ENCODE data around the gene FAM110C.

Gene FAM110C

DNA sequence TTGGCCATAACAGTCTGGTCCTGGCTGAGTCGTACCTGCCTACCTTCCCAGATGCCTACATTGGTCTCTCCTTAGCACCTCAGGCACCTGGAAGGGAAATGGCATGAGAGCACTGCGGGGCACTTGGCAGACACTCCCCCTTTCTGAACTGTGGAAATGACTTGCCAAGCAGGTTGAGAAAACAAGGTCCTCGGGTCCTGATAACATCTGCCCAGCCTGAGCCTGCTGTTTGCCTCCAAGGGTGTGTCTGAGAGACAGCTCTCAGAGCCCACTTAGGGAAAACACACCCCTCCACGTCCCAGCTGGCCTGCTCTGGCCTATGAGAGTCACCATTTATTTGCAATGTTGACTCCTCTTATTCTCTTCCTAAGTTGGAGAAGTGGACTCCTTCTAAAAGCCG, 10.5 kb downstream of the FAM110C start:
- no peak for TF ChIP-seq SIN3A (IDR thresholded peaks at IDR 0.05; ENCODE audit: borderline replicate concordance, insufficient read depth, low read length)
- no peak for TF ChIP-seq TAF1 (IDR thresholded peaks at IDR 0.05; ENCODE audit: borderline replicate concordance, insufficient read depth, low read length)
- no peak for TF ChIP-seq POLR2AphosphoS5 (IDR thresholded peaks at IDR 0.05; ENCODE audit: low read depth, low read length)
- TF ChIP-seq, protein P1, sequence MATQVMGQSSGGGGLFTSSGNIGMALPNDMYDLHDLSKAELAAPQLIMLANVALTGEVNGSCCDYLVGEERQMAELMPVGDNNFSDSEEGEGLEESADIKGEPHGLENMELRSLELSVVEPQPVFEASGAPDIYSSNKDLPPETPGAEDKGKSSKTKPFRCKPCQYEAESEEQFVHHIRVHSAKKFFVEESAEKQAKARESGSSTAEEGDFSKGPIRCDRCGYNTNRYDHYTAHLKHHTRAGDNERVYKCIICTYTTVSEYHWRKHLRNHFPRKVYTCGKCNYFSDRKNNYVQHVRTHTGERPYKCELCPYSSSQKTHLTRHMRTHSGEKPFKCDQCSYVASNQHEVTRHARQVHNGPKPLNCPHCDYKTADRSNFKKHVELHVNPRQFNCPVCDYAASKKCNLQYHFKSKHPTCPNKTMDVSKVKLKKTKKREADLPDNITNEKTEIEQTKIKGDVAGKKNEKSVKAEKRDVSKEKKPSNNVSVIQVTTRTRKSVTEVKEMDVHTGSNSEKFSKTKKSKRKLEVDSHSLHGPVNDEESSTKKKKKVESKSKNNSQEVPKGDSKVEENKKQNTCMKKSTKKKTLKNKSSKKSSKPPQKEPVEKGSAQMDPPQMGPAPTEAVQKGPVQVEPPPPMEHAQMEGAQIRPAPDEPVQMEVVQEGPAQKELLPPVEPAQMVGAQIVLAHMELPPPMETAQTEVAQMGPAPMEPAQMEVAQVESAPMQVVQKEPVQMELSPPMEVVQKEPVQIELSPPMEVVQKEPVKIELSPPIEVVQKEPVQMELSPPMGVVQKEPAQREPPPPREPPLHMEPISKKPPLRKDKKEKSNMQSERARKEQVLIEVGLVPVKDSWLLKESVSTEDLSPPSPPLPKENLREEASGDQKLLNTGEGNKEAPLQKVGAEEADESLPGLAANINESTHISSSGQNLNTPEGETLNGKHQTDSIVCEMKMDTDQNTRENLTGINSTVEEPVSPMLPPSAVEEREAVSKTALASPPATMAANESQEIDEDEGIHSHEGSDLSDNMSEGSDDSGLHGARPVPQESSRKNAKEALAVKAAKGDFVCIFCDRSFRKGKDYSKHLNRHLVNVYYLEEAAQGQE (IDR thresholded peaks at IDR 0.05; ENCODE audit: insufficient read depth in 1 of 2, low read depth in 2 of 2, low read length in 2 of 2): no peak
- TF ChIP-seq FOXP2 (optimal IDR thresholded peaks at IDR 0.05; ENCODE audit: borderline replicate concordance, extremely low read depth, extremely low read length, insufficient read depth): no peak

DNA sequence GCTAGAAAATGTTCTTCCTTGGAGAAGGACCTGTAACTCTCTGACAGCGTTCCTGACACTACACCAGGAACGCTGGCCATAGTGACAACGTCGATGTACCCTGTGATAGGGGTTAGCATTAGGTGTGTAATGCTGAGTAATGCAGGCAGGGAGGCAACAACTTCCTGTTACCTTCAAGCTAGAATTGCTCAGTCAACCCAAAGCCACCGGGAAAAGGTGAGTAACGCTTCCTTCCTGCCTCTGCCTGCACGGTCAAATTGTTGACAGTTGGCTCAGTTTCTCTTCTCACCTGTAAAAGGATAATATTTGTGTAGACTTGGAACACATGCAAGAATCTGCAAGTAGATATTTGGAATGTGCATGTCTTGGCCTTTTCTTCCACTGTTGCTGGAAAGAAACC, 12.7 kb downstream of the FAM110C start:
- TF ChIP-seq TAF1 (IDR thresholded peaks at IDR 0.05; ENCODE audit: borderline replicate concordance, insufficient read depth, low read length): no peak
- no peak for TF ChIP-seq POLR2AphosphoS5 (IDR thresholded peaks at IDR 0.05; ENCODE audit: low read depth, low read length)
- TF ChIP-seq FOXP2 (optimal IDR thresholded peaks at IDR 0.05; ENCODE audit: borderline replicate concordance, extremely low read depth, extremely low read length, insufficient read depth): no peak
- TF ChIP-seq SIN3A (IDR thresholded peaks at IDR 0.05; ENCODE audit: borderline replicate concordance, insufficient read depth, low read length): no peak
- TF ChIP-seq, protein P1 (IDR thresholded peaks at IDR 0.05; ENCODE audit: insufficient read depth in 1 of 2, low read depth in 2 of 2, low read length in 2 of 2): no peak

DNA sequence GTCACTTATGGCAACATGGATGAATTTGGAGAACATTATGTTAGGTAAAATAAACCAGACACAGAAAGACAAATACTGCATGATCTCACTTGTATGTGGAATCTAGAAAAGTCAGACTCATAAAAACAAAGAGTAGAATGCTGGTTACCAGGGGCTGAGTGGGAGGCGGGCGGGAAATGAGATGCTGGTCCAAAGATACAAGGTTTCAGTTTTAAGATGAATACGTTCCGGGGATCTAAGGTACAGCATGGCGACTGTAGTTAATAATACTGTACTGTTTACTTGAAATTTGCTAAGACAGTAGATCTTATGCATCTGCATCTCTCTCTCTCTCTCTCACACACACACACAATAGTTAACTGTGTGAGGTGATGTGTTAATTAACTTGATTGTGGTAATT, 14.2 kb downstream of the FAM110C start:
- TF ChIP-seq SIN3A (IDR thresholded peaks at IDR 0.05; ENCODE audit: borderline replicate concordance, insufficient read depth, low read length) (no peak), TAF1 (IDR thresholded peaks at IDR 0.05; ENCODE audit: borderline replicate concordance, insufficient read depth, low read length) (no peak), POLR2AphosphoS5 (IDR thresholded peaks at IDR 0.05; ENCODE audit: low read depth, low read length) (no peak), FOXP2 (optimal IDR thresholded peaks at IDR 0.05; ENCODE audit: borderline replicate concordance, extremely low read depth, extremely low read length, insufficient read depth) (no peak)
- TF ChIP-seq, protein P1 (IDR thresholded peaks at IDR 0.05; ENCODE audit: insufficient read depth in 1 of 2, low read depth in 2 of 2, low read length in 2 of 2): no peak

DNA sequence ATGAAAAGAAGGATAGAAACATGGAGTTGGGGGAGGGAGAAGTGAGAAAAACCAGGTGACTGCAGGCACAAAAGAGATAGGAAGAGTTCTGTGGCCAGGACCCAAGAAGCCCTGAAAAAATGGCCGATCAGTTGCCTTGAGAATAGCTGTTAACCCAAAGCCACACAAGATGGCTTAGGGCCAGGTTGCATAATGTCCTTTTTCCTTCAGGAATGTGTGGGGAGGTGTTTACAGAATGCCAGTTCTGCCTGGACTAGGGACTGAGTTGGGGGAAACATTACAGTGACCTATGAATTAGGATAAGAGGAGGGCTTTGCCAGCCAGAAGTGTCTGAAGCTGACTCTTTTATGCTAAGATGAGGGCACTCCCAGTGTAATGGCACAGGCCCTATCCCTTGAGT, 17.1 kb downstream of the FAM110C start:
- TF ChIP-seq POLR2AphosphoS5 (IDR thresholded peaks at IDR 0.05; ENCODE audit: low read depth, low read length) (no peak), SIN3A (IDR thresholded peaks at IDR 0.05; ENCODE audit: borderline replicate concordance, insufficient read depth, low read length) (no peak), FOXP2 (optimal IDR thresholded peaks at IDR 0.05; ENCODE audit: borderline replicate concordance, extremely low read depth, extremely low read length, insufficient read depth) (no peak), TAF1 (IDR thresholded peaks at IDR 0.05; ENCODE audit: borderline replicate concordance, insufficient read depth, low read length) (no peak)
- TF ChIP-seq, protein P1 (IDR thresholded peaks at IDR 0.05; ENCODE audit: insufficient read depth in 1 of 2, low read depth in 2 of 2, low read length in 2 of 2): no peak

All from PFSK-1 (cell line).